ENCODE results near the gene LCE1D.

The LCE1D gene

GRCh38 chr1:152806576-152806975 is 10.1 kb downstream of the LCE1D start, which contains the start of gene LCE1C:
TSS of gene LCE1C (minus strand) at chr1:152806651. CDS start at chr1:152805478, 1,173 bp downstream.
- no peak for TF ChIP-seq TAF1 (IDR thresholded peaks at IDR 0.05; ENCODE audit: borderline replicate concordance, insufficient read depth, low read length)

- no peak for TF ChIP-seq TAF1 (IDR thresholded peaks at IDR 0.05; ENCODE audit: borderline replicate concordance, insufficient read depth, low read length)
These were observed 14.5 kb downstream of the LCE1D start for GRCh38 chr1:152811050-152811449.

GRCh38 chr1:152811671-152812070 is 15.2 kb downstream of the LCE1D start, which contains the start of gene LCE1B:
TSS of gene LCE1B (plus strand) at chr1:152811971. CDS start at chr1:152812447, 476 bp downstream.
- TF ChIP-seq SIN3A (IDR thresholded peaks at IDR 0.05; ENCODE audit: borderline replicate concordance, insufficient read depth, low read length) (no peak), TAF1 (IDR thresholded peaks at IDR 0.05; ENCODE audit: borderline replicate concordance, insufficient read depth, low read length) (no peak), REST (IDR thresholded peaks at IDR 0.05; ENCODE audit: insufficient read depth in 1 of 2, low read depth in 2 of 2, low read length in 2 of 2) (no peak), POLR2AphosphoS5 (IDR thresholded peaks at IDR 0.05; ENCODE audit: low read depth, low read length) (no peak)

GRCh38 chr1:152817309-152817708 is 20.8 kb downstream of the LCE1D start:
- no peak for TF ChIP-seq FOXP2 (optimal IDR thresholded peaks at IDR 0.05; ENCODE audit: borderline replicate concordance, extremely low read depth, extremely low read length, insufficient read depth)
- no peak for TF ChIP-seq TAF1 (IDR thresholded peaks at IDR 0.05; ENCODE audit: borderline replicate concordance, insufficient read depth, low read length)
- TF ChIP-seq SIN3A (IDR thresholded peaks at IDR 0.05; ENCODE audit: borderline replicate concordance, insufficient read depth, low read length) = no peak
- no peak for TF ChIP-seq POLR2AphosphoS5 (IDR thresholded peaks at IDR 0.05; ENCODE audit: low read depth, low read length)
- no peak for TF ChIP-seq REST (IDR thresholded peaks at IDR 0.05; ENCODE audit: insufficient read depth in 1 of 2, low read depth in 2 of 2, low read length in 2 of 2)

GRCh38 chr1:152823294-152823693 is 26.8 kb downstream of the LCE1D start:
- no peak for TF ChIP-seq TAF1 (IDR thresholded peaks at IDR 0.05; ENCODE audit: borderline replicate concordance, insufficient read depth, low read length)
- TF ChIP-seq POLR2AphosphoS5 (IDR thresholded peaks at IDR 0.05; ENCODE audit: low read depth, low read length) = no peak
- no peak for TF ChIP-seq FOXP2 (optimal IDR thresholded peaks at IDR 0.05; ENCODE audit: borderline replicate concordance, extremely low read depth, extremely low read length, insufficient read depth)
- TF ChIP-seq SIN3A (IDR thresholded peaks at IDR 0.05; ENCODE audit: borderline replicate concordance, insufficient read depth, low read length) = no peak

GRCh38 chr1:152824964-152825363 is 28.4 kb downstream of the LCE1D start:
- TF ChIP-seq REST (IDR thresholded peaks at IDR 0.05; ENCODE audit: insufficient read depth in 1 of 2, low read depth in 2 of 2, low read length in 2 of 2) = no peak
- TF ChIP-seq POLR2AphosphoS5 (IDR thresholded peaks at IDR 0.05; ENCODE audit: low read depth, low read length) = no peak
- TF ChIP-seq SIN3A (IDR thresholded peaks at IDR 0.05; ENCODE audit: borderline replicate concordance, insufficient read depth, low read length) = no peak
- TF ChIP-seq TAF1 (IDR thresholded peaks at IDR 0.05; ENCODE audit: borderline replicate concordance, insufficient read depth, low read length) = no peak
- no peak for TF ChIP-seq FOXP2 (optimal IDR thresholded peaks at IDR 0.05; ENCODE audit: borderline replicate concordance, extremely low read depth, extremely low read length, insufficient read depth)

GRCh38 chr1:152827173-152827572 is 30.7 kb downstream of the LCE1D start, which contains the start of gene LCE1A:
TSS of gene LCE1A (plus strand) at chr1:152827473. CDS start at chr1:152827473, 0 bp downstream.
- TF ChIP-seq FOXP2 (optimal IDR thresholded peaks at IDR 0.05; ENCODE audit: borderline replicate concordance, extremely low read depth, extremely low read length, insufficient read depth) (no peak), SIN3A (IDR thresholded peaks at IDR 0.05; ENCODE audit: borderline replicate concordance, insufficient read depth, low read length) (no peak), REST (IDR thresholded peaks at IDR 0.05; ENCODE audit: insufficient read depth in 1 of 2, low read depth in 2 of 2, low read length in 2 of 2) (no peak), POLR2AphosphoS5 (IDR thresholded peaks at IDR 0.05; ENCODE audit: low read depth, low read length) (no peak), TAF1 (IDR thresholded peaks at IDR 0.05; ENCODE audit: borderline replicate concordance, insufficient read depth, low read length) (no peak)

Measured in PFSK-1 (cell line).